ENCODE results near the gene ACSL3.
"Not testable (repeated sequence)": the region's sequence is repeated elsewhere in the genome, so short reads cannot be mapped to it uniquely, and the experiment has no call there.

Gene ACSL3

DNA sequence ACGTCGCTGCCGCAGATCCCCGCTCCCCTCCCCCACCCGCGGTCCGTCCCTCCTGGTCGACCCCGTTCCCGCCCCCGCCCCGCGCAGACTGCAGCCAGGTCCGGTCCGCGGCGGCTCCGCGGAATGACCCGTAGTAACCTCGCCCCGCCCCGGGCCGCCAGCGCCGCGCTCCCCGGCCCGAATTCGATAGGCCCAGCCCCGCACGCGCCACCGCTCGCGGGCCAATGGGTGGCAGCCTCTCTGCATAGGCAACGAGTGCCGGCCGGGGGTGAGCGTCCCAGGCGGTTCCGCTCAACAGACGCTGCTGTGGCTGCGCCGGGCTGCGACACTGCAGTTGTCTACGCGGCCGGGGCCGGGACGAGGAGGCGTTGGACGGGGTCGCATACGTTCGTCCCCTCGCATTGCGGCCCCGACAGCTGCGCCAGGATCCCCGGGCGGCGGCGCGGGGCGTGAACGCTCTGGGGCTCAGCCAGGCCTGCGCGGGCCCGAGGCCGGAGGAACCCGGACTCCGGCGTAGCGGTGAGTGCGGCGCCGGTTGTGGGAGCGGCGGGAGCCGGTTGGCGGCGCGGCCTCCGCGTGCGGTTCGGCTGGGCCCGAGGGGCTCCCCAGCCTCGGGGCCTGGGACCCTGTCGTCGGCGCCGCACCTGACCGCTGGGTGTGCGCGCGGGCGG is at the start of gene ACSL3:
TSS of gene ACSL3 (plus strand) at position 297 of the 671 bp plus-strand sequence. CDS start 47,737 bp downstream, outside the sequence.
- peak; percentile 90 to 91 for DNase-seq

DNA sequence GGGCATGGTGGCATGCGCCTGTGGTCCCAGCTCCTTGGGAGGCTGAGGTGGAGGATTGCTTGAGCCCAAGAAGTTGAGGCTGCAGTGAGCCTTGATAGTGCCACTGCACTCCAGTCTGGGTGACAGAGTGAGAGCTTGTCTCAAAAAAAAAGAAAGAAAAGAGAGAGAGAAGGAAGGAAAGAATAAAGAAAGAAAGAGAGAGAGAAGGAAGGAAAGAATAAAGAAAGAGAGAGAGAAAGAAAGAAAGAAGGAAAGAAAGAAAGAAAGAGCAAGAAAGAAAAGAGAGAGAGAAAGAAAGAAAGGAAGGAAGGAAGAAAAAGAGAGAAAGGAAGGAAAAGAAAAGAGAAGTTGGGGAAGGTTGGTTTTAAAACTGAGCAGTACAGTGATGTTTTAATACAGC is 49.0 kb upstream of the ACSL3 start:
- no peak for DNase-seq

DNA sequence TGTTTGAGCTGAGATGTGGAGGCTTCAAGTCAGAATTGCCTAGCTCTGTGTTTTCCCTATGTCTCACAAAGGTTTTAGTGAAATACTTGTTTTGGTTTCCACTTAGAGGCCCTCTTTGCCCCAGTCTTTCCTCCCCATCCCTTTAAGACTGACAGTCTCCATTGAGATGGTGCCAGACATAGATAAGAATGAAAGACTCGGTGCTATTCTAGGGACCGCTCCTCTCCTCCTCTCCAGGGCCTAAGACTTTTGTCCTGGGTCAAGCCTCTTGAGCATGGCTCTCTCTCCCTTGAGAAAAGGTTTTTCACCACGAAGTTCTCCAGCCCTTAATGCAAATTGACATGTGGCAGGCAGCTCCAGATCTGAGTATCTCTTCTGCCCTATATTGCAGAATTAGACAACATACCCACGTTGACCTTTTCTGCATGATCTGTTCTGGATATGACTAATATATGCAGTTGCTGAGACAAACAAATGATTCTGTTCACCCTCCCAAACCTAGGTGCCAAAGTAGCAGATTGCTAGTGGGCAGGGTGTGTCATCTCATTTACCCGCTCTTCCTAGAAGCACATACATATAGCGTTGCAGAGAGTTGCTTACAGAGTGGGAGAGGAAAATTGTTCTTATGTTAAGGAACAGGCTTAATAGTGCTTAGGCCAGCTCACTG is 47.5 kb upstream of the ACSL3 start:
- DNase-seq: no peak

DNA sequence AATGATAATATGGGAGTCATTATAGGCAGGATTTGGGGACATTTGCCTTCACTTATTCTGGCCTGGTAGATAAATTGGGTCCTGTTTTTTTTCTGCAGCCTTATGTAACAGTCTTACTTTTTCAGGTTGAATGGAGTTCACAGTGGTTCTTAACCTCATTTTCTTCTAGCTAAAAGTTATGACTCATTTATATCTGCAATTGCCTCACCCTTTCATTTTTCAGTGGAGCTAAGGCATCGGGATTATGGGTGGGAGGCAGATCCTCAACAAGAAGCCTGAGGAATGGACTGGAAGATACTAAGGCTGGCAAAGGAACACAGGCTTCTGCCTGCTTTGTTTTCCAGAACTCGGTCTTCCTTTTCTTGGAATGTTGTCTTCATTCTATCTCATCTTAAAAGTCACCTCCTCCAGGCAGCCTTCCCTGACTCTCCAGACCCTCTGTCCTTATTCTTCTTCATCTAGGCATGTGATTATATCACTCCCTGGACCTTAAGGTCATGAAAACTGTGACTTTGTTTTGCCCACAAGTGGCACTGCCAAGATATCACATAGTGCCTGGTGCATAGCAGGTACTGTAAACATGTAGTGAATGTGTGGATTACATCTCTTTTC is 41.0 kb upstream of the ACSL3 start:
- no peak for DNase-seq

DNA sequence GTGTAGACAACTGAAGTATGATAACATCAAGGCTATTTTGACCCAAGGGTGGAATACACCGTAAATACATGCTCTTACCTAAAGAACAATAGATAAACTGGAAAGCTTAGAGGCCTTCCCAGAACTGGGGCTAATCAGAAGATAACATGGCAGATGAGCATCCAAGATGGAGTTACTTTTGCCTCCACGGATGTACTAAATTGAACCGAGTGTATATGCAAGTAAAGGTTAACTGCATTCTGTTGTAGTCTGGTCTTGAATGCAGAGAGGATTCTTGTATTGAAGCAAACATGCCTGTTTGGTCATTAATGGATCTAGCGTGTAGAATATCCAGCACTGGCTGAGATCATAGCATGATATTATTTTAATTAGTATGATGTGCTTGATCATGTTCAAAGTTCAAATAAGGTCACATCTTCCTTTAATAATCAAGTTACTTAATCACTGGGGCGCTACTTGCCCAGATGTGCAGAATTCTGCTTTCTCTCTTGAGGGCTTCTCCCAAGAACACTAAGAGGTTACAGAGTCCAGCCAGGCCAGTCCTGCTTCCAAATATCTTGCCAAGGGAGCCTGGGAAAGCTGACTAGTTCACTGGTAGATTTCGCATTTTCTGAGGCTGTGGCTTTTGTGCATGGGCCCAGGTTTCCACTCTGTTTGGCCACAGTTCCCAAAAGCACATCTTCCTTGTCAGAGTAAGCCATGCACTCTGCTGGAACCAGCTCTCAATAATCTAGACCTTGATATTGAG is 37.5 kb upstream of the ACSL3 start:
- DNase-seq: no peak

DNA sequence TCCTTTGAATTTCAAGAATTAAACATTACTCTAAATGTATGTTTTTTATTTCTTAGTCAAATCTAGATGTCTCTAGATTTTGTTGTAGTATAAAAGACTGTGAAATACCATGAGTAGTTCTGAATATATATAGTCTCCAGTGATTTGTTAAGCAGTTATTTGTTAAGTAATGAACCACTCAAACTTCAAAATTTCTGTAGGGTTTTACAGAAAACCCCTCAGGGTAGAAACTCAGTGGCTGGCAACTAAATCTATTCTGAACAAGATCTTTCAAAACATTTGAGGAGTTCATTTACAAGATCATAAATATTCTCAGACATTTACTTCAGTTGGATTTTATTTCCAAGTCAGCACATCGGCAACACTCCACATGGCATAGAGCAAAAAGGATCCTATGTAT is 35.8 kb upstream of the ACSL3 start:
- no peak for DNase-seq

DNA sequence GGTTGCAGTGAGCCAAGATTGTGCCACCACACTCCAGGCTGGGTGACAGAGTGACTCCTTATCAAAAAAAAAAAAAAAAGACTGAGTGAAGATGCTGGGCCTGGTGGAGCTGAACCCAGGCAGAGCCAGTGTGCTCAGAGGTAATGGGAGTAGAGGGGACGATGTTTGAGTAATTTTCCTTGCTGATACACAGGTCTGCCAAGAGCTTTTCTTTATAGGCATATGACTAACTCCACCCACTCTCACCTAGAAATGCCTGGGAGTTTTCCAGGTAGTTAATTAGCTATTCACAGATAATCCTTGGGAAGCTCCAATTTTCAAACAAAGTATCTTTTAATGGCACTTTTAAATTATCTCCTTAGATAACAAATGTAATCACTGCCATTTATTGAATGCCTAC is 33.4 kb upstream of the ACSL3 start:
- no peak for DNase-seq

DNA sequence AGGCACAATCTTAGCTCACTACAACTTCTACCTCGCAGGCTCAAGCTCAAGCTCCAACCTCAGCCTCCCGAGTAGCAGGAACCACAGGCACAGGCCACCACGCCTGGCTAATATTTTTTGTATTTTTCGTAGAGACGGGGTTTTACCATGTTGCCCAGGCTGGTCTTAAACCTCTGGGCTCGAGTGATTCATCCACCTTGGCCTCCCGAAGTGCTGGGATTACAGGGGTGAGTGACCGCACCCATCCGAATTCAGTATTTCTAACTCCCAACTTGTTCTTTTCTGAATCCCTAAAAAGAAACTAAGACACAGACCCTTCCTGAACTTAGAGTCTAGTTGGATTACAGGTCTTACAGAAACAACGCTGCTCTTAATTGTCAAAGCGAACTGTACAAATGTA is 32.3 kb upstream of the ACSL3 start:
- no peak for DNase-seq

DNA sequence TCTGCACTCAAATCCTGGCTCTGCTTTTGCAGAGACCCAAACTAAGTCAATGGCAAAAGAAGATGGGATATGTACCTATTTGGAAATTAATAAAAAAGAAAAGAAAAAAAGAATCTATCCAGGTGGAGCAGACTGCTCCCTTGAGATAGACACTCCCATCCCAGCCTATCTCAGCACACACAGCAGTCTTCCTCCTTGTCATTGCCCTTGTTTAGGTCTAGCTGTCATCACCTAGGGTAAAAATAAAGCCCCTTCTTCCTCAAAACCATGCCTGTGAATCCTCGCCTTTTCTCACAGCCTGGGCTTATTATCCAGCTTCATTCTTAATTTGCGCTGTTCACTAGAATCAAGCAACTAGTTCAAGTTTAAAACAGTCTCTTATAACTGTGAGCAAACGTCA is 30.7 kb upstream of the ACSL3 start:
- no peak for DNase-seq

DNA sequence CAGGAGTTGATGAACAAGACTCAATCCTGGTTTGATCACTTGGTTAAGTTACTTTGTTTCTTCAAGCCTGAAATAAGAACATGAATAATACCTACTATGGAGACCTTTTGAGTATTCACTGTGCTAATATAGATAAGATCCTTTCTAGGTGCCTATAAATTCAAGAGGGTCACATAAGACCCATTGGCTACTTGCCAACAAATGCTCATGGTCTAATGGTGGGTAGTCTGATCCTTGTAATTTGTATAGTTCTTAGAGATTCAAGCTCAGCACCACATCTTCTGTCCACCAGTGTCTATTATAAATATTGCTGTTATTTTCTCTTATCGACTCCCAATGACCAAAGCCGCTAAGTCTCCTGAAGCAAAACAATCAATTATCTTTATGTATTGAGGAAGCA is 27.4 kb upstream of the ACSL3 start:
- DNase-seq: no peak

DNA sequence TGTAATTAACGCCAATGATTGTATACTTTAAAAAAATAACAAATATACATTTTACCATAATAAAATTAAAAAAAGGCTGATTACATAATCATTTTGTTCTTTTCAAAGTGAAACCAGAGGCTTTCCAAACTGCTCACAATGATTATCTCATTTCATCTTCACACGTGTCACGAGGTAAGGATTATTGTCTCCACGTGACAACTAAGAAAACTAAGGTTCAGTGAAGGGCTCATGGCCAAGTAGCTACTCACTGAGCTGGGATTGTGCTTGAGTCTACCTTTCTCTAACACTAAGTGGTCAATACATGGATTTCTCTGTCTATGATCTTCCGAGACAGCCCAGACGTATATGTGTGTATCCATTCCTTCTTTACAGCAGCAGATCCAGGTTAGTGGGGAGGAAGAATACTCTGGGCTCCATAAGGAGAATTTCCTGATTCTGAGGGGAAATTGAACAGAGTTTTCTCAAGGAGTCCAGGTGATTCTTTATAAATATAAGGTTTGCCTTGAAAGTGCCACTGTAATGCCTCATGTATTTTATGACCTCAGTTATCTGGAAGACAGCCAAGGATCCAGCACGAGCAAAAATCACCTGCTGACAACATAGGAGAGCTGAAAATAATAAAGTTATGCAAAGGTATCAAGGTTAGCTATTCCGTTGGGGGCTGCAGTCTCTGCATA is 25.6 kb upstream of the ACSL3 start:
- DNase-seq: no peak

DNA sequence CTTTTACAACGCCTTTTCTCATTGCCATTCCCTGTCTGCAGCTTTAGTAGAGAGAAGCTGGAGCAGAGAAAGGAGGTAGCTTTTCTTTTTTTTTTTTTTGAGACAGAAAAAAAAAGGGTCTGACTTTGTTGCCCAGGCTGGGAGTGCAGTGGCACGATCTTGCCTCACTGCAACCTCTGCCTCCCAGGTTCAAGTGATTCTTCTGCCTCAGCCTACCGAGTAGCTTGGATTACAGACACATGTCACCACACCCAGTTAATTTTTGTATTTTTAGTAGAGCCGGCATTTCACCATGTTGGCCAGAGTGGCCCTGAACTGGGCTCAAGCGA is 25.0 kb upstream of the ACSL3 start:
- DNase-seq: no peak

DNA sequence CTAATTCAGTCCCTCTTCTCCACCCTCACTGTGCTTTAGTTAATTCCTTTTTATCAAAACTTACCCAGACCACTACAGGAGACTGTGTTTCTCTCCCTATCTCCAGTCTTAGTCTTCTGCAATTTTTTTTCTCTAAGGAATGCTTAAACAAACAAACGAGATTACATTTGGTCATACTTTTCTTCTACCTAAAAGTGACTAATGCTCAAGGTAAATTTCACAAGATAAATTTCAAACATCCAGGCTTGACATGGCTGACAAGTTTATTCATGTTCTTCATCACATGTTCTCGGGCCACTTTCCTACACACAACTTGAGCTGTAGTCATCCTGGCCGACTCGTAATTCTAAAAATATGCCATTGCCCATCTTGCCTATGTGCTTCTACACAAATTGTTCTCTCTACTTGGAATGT is 23.2 kb upstream of the ACSL3 start:
- DNase-seq: no peak

DNA sequence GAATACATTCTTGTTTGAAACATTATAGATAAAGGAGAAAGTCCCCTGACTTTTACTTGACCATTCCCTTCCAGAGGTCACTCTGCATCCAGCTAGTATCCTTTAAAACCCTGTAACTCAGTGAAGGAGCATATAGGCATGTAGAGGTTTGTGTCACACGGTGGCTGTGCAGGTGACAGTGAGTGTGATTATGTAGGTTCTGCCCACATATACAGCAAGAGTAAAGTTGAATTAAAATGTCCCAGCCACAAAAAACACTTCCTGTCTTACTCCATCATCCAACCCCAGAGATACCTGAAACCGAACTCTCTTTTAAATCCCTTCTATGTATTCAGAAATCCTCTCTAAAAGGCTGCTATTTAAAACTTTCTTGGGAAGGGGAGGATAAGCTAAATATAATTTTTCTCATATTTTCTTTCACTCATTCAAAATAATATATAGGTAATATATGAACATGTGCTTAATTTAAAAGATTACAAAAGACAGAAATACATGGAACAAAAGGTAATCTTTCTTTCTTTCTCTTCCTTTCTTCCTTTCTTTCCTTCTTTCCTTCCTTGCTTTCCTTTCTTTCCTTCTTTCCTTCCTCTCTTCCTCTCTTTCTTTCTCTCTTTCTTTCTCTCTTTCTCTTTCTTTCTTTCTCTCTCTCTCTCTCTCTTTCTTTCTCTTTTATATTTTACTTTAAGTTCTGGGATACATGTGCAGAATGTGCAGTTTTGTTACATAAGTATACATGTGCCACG is 20.6 kb upstream of the ACSL3 start:
- no peak for DNase-seq

DNA sequence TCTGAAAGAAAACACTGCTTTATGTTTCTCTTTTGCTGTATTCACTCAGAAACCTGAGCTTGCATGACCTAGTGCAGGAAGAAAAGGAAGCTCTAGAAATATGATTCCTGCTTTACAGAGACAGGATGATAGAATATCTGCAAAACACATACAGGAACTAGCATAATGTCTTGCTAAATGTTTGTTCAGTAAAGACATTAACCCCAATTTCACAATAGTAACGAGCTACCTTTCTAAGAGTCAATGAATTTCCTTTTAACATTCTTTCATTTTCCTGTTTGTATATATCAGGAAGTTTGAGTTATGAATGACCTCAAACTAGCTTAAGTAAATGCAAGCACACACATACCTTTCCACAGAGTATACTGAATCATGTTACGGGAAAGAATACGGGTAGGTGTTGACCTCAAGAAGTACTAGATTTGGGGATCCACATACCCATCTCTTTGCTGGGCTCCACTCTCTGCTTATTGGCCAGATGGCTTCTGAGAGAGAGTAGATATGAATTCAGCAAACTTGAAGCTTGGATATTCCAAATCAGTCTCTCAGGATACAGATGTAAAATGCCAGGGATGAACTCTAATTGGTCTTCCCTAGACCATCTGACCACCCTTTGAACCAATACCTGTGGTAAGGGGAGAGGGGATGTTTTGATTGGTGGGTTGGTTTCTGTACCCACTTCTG is 18.2 kb upstream of the ACSL3 start:
- no peak for DNase-seq

DNA sequence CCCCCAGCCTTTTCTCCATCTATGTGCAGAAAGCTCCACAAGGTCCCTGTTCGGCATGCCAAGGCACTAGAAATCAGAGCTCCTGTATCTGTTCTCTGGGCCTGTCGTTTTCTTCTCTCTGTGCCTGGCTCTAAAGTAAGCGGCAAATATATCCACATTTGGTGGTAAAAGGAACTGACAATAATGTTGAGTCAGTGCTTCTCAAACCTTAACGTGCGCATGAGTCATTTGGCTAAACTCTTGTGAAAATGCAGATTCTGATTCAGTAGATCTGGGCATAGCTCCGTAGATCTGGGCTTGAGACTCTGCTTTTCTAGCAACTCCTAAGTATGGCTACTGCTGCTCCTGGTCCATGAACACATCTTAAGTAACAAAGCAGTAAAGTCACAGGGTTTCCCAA is 16.5 kb upstream of the ACSL3 start:
- peak in 1 of 2 donors; percentile 33 for DNase-seq

DNA sequence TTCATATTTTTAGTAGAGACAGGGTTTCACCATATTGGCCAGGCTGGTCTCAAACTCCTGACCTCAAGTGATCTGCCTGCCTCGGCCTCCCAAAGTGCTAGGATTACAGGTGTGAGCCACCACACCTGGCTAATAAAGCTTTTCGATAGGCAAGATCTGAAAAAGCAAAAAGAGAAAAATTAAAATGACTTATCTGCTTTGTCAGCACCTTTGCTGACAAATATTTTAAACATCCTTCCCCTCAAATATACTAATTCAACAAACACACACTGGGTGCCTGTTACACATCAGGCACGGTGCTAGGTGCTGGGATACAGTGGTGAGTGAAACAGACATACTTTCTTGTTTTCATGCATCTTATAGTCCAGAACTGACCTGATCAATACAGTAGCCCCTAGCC is 15.5 kb upstream of the ACSL3 start:
- not testable (repeated sequence) for DNase-seq

DNA sequence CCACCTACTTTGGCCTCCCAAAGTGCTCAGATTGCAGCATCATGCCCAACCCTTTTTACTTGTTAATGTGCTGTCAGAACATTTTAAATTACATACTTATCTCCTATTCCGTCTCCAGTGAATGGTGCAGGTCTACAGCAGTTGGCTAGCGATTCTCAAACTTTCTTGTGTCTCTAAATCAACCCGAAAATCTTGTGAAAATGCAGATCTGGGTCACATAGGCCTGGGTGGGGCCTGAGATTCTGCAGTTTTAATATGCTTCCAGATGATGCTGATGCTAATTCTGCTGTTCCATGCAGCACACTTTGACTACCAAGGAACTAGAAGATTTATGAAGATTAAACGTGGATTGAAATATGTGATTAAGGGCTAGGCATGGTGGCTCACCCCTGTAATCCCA is 14.8 kb upstream of the ACSL3 start:
- no peak for DNase-seq

DNA sequence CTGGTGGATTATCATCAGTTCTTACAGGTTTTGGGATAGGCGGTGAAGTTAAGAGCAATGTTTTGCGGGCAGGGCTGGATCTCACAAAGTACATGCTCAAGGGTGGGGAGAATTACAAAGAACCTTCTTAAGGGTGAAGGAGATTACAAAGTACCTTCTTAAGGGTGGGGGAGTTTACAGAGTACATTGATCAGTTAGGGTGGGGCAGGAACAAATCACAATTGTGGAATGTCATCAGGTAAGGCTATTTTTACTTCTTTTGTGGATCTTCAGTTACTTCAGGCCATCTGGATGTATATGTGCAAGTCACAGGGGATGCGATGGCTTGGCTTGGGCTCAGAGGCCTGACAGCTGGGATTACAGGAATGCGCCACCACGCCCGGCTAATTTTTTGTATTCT is 12.8 kb upstream of the ACSL3 start:
- DNase-seq: not testable (repeated sequence)

DNA sequence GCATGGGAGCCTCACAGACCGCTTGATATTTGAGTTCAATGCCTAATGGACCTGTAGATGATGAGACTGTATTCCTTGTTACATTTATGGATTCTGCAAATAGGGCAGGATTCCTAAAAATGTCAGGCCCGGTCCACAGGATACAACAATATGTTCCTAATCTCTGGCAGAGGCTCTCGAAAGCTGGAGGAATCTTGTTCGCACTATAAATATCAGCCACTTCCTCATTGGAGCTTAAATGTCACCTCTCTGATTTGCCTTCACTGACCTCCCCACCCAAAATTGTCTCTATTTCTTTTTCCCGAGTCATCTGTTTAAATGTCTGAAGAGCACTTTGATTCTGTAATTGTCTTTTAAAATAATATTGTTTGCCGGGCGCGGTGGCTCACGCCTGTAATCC is 12.0 kb upstream of the ACSL3 start:
- DNase-seq: no peak

DNA sequence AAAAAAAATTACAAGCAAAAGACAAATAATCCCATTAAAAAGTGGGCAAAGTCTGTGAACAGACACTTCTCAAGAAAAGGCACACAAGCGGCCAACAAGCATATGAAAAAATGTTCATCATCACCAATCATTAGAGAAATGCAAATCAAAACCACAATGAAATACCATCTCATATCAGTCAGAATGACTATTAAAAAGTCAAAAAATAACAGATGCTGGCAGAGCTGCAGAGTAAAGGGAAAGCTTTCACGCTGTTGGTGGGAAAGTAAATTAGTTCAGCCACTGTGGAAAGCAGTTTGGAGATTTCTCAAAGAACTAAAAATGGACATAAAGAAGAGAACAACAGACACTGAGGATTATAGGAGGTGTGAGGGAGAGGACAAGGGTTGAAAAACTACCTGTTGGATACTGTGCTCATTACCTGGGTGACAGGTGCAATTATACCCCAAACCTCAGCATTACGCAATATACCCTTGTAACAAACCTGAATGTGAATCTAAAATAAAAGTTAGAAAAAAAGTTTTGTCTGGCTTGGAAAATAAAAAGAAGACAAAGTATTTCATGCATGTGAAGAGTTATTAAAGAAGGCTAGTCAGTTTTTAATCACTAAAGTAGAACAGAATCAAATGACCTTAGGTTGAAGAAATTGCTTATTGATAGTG is 8.7 kb upstream of the ACSL3 start:
- DNase-seq: no peak

Data from CD4-positive, alpha-beta T cell treated with Interleukin-1 beta for 1 hour (primary cell).